PC-3 (cell line): Measurements from ENCODE around the gene PPP1R14C. TPM values are rescaled to one million over a fixed set of nuclear protein-coding genes. Genes with fewer than 3 reads are reported as not detected.

Experiments
- ATAC-seq: fragments of 200-7000 bp; cut with Tn5 transposase; 2 replicates; pipeline ENCODE4 v1.9.1; 2020; ENCODE audit warnings: mild to moderate bottlenecking, moderate library complexity
- BruUV-seq: library from RNA; stranded (reverse); fragments of 400-500 nt; replicated peaks from 2 replicates; lab custom pipeline; 2021; lab: Mats Ljungman, UMichigan
- CTCF ChIA-PET: fragments of 300-600 bp; sonication (Branson Sonifier 250); formaldehyde crosslinking; loops from one replicate; lab custom pipeline; 2022; ENCODE audit warnings: antibody characterized with exemption; lab: Charles Lee
- POLR2A ChIA-PET: fragments of 300-600 bp; sonication (Branson Sonifier 250); formaldehyde crosslinking; loops from one replicate; lab custom pipeline; 2022; ENCODE audit warnings: antibody characterized with exemption; ENCODE audit not compliant: unreplicated experiment; lab: Charles Lee
- DNase-seq: peaks from one replicate; pipeline ENCODE4 v3.0.0-alpha.2; 2015
- H2AFZ ChIP-seq: fragments of 300-600 bp; sonication (generic); 2 replicates; pipeline ENCODE4 v1.6.0; 2016; ENCODE audit warnings: antibody characterized with exemption, low read length
- H3F3A ChIP-seq: fragments of 300-600 bp; sonication (generic); one replicate; pipeline ENCODE4 v1.6.0; 2017; ENCODE audit warnings: antibody characterized with exemption, low read length, control low read depth, mild to moderate bottlenecking; ENCODE audit not compliant: unreplicated experiment
- H3K27ac ChIP-seq: fragments of 300-600 bp; sonication (generic); 2 replicates; pipeline ENCODE4 v1.5.1; 2016; ENCODE audit warnings: mild to moderate bottlenecking, low read length
- H3K27me3 ChIP-seq: fragments of 300-600 bp; sonication (generic); 2 replicates; pipeline ENCODE4 v1.6.1; 2016; ENCODE audit warnings: low read length, mixed read lengths
- H3K36me3 ChIP-seq: fragments of 300-600 bp; sonication (generic); 2 replicates; pipeline ENCODE4 v1.6.1; 2016; ENCODE audit warnings: low read depth, mixed run types, low read length, mixed read lengths
- H3K4me1 ChIP-seq: fragments of 300-600 bp; sonication (generic); 2 replicates; pipeline ENCODE4 v1.5.1; 2016; ENCODE audit warnings: low read length; ENCODE audit not compliant: insufficient read depth
- H3K4me2 ChIP-seq: fragments of 300-600 bp; sonication (generic); 2 replicates; pipeline ENCODE4 v1.6.0; 2016; ENCODE audit warnings: low read length
- H3K4me3 ChIP-seq: fragments of 300-600 bp; sonication (generic); 2 replicates; pipeline ENCODE4 v1.5.1; 2016; ENCODE audit warnings: mild to moderate bottlenecking, low read length, mixed read lengths
- H3K79me2 ChIP-seq: fragments of 300-600 bp; sonication (generic); 2 replicates; pipeline ENCODE4 v1.6.1; 2017; ENCODE audit warnings: low read length, mixed read lengths
- H3K9ac ChIP-seq: fragments of 300-600 bp; sonication (generic); 2 replicates; pipeline ENCODE4 v1.6.0; 2016; ENCODE audit warnings: mild to moderate bottlenecking, low read length
- H3K9me2 ChIP-seq: fragments of 300-600 bp; sonication (generic); replicated peaks from 2 replicates; pipeline ENCODE4 v1.6.1; 2016; ENCODE audit warnings: mixed run types, low read length, mixed read lengths
- H3K9me3 ChIP-seq: fragments of 300-600 bp; sonication (generic); 2 replicates; pipeline ENCODE4 v1.6.1; 2016; ENCODE audit warnings: low read length, mixed read lengths
- H4K20me1 ChIP-seq: fragments of 300-600 bp; sonication (generic); 2 replicates; pipeline ENCODE4 v1.6.1; 2016; ENCODE audit warnings: low read length, mixed read lengths
- EZH2 ChIP-seq: fragments of 300-600 bp; sonication (generic); IDR thresholded peaks from one replicate; pipeline ENCODE4 v1.6.1; 2017; ENCODE audit warnings: antibody characterized with exemption, mild to moderate bottlenecking, low read length; ENCODE audit not compliant: unreplicated experiment
- EZH2phosphoT487 ChIP-seq: fragments of 300-600 bp; sonication (generic); IDR thresholded peaks from 2 replicates; pipeline ENCODE4 v1.6.1; 2018; ENCODE audit warnings: mild to moderate bottlenecking, antibody characterized with exemption, low read length, borderline replicate concordance
- intact Hi-C: fragments of 100-400 bp; cut with micrococcal nuclease; formaldehyde crosslinking; loops from 2 replicates; pipeline ENCODE4 v1.9.0; 2023
- total RNA-seq: library from RNA; depleted of rRNA; stranded (reverse); fragments of >200 nt; gene quantifications from 2 replicates; pipeline ENCODE4 v1.2.3, GENCODE V29; 2014
- TF ChIP-seq, protein P1 (sequence below): fragments of 300-600 bp; sonication (generic); conservative IDR thresholded peaks from 2 replicates; pipeline ENCODE4 v1.5.1; 2017; ENCODE audit warnings: antibody characterized with exemption, low read depth, mild to moderate bottlenecking, low read length

The PPP1R14C gene
- total RNA-seq, 1 experiment from 2014 or later = 1.1 TPM

DNA sequence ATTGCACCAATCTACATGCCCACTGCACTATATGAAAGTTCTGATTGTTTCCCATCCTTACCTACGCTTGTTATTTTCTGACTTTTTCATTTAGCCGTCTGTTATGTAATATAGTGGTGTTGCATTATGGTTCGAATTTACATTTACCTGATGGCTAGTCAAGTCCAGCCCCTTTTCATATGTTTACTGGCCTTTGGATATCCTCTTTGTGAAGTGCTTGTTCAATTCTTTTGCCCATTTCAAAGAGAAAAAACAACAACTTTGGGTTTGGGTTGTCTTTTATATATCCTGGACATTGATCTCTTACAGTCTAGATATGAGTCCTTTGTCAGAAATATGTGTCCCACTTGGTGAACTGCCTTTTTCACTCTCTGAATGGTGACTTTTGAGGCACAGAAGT lies 21.1 kb downstream of the PPP1R14C start:
- Histone ChIP-seq H3K4me3 (no peak overlapping the region), H3K9me2 (no peaks in the 10 kb centered on the region), H4K20me1 (no peaks in the 10 kb centered on the region), H3K79me2 (no peaks in the 10 kb centered on the region), H2AFZ (no peak overlapping the region), H3K27ac (no peak overlapping the region), H3K4me2 (no peak overlapping the region), H3K4me1 (no peaks in the 10 kb centered on the region), H3F3A (no peaks in the 10 kb centered on the region), H3K9ac (no peak overlapping the region), H3K9me3 (no peaks in the 10 kb centered on the region), H3K36me3 (no peaks in the 10 kb centered on the region), H3K27me3 (no peaks in the 10 kb centered on the region)
- no peak for ATAC-seq
- DNase-seq = no peak
- BruUV-seq = no TSS peak
- ChIA-PET CTCF (no interaction called here), POLR2A (no interaction called here)
- intact Hi-C loops = no loop called here
- TF ChIP-seq, protein P1, sequence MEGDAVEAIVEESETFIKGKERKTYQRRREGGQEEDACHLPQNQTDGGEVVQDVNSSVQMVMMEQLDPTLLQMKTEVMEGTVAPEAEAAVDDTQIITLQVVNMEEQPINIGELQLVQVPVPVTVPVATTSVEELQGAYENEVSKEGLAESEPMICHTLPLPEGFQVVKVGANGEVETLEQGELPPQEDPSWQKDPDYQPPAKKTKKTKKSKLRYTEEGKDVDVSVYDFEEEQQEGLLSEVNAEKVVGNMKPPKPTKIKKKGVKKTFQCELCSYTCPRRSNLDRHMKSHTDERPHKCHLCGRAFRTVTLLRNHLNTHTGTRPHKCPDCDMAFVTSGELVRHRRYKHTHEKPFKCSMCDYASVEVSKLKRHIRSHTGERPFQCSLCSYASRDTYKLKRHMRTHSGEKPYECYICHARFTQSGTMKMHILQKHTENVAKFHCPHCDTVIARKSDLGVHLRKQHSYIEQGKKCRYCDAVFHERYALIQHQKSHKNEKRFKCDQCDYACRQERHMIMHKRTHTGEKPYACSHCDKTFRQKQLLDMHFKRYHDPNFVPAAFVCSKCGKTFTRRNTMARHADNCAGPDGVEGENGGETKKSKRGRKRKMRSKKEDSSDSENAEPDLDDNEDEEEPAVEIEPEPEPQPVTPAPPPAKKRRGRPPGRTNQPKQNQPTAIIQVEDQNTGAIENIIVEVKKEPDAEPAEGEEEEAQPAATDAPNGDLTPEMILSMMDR = no peak
- TF ChIP-seq EZH2phosphoT487 (no peak), EZH2 (no peak)

DNA sequence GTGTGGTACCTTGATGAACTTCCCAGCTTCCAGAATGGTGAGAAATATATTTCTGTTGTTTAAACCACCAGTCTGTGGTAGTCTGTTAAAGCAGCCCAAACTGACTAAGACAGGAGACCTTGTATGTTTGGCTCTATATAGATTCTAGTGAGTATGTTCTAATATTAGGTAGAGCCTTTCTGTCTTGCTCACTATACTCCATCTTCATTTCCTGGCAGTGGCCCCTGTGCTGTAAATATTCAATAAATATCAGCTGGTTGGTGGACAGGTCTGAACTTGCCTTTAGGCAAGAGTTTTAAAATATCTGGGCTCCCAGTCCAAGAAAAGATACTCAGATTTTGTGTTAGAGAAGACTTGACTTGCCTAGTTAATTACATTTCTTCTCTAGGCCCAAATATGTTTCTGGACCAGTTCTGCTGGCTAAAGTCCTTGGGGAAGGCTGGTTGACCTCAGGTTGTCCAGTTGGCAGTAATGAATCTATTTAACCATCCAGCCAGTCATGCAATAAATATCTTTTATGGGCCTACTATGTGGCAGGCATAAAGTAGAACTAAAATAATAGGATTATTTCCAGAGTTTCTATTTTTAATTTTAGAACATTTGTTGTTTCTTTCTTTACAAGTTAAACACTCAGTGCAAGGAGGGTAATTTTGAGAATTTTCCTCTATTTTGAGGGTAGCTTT lies 22.3 kb downstream of the PPP1R14C start:
- no peak overlapping the region for H2AFZ ChIP-seq
- BruUV-seq = no TSS peak
- no peaks in the 10 kb centered on the region for H3K9me3 ChIP-seq
- no peak overlapping the region for H3K9ac ChIP-seq
- no peaks in the 10 kb centered on the region for H4K20me1 ChIP-seq
- no peaks in the 10 kb centered on the region for H3K27me3 ChIP-seq
- H3K4me1 ChIP-seq = peaks cover 8% of the 10 kb centered on the region; the same call in 1 of the 2 replicates
- ChIA-PET POLR2A (no interaction called here), CTCF (no interaction called here)
- H3F3A ChIP-seq = no peaks in the 10 kb centered on the region
- H3K4me3 ChIP-seq = no peak overlapping the region
- ATAC-seq (no peak), DNase-seq (no peak)
- no peaks in the 10 kb centered on the region for H3K36me3 ChIP-seq
- H3K9me2 ChIP-seq = no peaks in the 10 kb centered on the region
- intact Hi-C loops = no loop called here
- no peak overlapping the region for H3K4me2 ChIP-seq
- no peak overlapping the region for H3K27ac ChIP-seq
- TF ChIP-seq EZH2 (no peak), EZH2phosphoT487 (no peak)
- TF ChIP-seq, protein P1 = no peak
- H3K79me2 ChIP-seq = no peaks in the 10 kb centered on the region

DNA sequence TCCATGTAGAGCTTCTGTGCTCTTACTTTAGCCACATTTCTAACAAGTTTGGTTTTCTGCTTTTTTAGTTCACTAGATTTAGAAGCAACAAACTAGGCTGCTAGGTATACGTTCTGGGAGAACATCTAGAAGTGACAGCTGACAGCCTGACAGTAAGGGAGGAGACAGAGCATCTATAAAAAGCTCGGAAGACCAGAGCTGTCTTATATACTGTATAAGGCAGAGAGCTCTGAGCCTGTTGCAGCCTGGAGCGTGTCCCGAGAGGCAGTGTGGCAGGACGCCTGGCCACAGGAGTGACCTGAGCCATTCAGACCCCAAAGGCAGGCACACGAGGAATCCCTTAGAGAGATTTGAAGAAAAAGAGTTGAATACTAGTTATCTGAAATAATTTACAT lies 24.6 kb downstream of the PPP1R14C start:
- CTCF ChIA-PET = no interaction called here

More for the DNA sequence above, 24.6 kb downstream of the PPP1R14C start:
- H3K9me2 ChIP-seq = no peaks in the 10 kb centered on the region
- DNase-seq = no peak
- no peak overlapping the region for H3K4me3 ChIP-seq
- H3K4me2 ChIP-seq = no peak overlapping the region
- no peaks in the 10 kb centered on the region for H4K20me1 ChIP-seq
- POLR2A ChIA-PET = no interaction called here
- H3K79me2 ChIP-seq = no peaks in the 10 kb centered on the region
- H3K27ac ChIP-seq = no peak overlapping the region
- ATAC-seq = no peak
- TF ChIP-seq, protein P1 = no peak
- TF ChIP-seq EZH2phosphoT487 = no peak
- TF ChIP-seq EZH2 = no peak
- H3K9me3 ChIP-seq = no peaks in the 10 kb centered on the region
- no peaks in the 10 kb centered on the region for H3F3A ChIP-seq
- BruUV-seq = no TSS peak
- H3K36me3 ChIP-seq = no peaks in the 10 kb centered on the region
- H3K27me3 ChIP-seq = no peaks in the 10 kb centered on the region
- intact Hi-C loops = no loop called here
- no peak overlapping the region for H2AFZ ChIP-seq
- peaks cover 8% of the 10 kb centered on the region; the same call in 1 of the 2 replicates for H3K4me1 ChIP-seq
- no peak overlapping the region for H3K9ac ChIP-seq
